Prostate gland (tissue), 2 donors: ENCODE results near the gene CCNF.

ENCODE experiments used
- POLR2AphosphoS5 ChIP-seq: sonication (generic); formaldehyde crosslinking; IDR thresholded peaks from one replicate; pipeline ENCODE4 v1.6.1; 2017; ENCODE audit warnings: antibody characterized with exemption
- TF ChIP-seq, protein P1 (sequence below), 4 experiments: fragments of 200-600 bp in 2 of 4; fragments of 450-650 bp in 2 of 4; sonication (generic) in 2 of 4; IDR thresholded peaks; 1 replicate in 3 of 4; 2 replicates in 1 of 4; pipeline ENCODE4 v1.5.1; 2016 to 2019; ENCODE audit warnings: antibody characterized with exemption in 4 of 4, mild to moderate bottlenecking in 2 of 4, moderate library complexity in 2 of 4

DNA sequence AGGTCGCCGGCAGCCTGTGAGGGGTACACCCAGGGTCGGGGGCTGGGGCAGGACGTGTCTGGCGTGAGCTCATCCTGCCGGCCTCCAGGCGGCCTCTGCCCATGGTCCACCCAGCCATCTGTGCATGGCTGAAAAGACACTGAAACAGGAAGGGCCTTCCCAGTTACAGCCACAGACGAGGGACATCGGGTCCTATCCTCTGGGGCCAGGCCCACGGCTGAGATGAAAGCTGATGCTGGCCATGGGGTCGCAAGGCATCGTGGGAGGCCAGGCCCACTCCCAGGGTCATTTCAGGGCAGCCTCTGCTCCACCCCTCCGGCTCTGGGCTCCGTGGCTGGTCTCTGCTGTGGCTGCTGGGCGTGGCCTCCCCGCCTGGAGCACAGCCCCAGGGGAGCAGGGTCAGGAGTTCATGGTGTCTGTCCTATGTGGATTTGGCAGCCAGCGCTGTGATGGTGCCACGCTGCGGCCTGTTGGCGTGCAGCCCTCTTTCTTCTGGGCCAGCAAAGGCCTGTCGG, 67.9 kb downstream of the CCNF start:
- no peak for TF ChIP-seq POLR2AphosphoS5
- TF ChIP-seq, protein P1, sequence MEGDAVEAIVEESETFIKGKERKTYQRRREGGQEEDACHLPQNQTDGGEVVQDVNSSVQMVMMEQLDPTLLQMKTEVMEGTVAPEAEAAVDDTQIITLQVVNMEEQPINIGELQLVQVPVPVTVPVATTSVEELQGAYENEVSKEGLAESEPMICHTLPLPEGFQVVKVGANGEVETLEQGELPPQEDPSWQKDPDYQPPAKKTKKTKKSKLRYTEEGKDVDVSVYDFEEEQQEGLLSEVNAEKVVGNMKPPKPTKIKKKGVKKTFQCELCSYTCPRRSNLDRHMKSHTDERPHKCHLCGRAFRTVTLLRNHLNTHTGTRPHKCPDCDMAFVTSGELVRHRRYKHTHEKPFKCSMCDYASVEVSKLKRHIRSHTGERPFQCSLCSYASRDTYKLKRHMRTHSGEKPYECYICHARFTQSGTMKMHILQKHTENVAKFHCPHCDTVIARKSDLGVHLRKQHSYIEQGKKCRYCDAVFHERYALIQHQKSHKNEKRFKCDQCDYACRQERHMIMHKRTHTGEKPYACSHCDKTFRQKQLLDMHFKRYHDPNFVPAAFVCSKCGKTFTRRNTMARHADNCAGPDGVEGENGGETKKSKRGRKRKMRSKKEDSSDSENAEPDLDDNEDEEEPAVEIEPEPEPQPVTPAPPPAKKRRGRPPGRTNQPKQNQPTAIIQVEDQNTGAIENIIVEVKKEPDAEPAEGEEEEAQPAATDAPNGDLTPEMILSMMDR (IDR thresholded peaks at IDR 0.05): no peak
